ENCODE results near the gene KLHL24. TPM values are rescaled to one million over a fixed set of nuclear protein-coding genes. Genes with fewer than 3 reads are reported as not detected.
"Not testable (repeated sequence)": the region's sequence is repeated elsewhere in the genome, so short reads cannot be mapped to it uniquely, and the experiment has no call there.

Gene KLHL24
- total RNA-seq, 4 donors from 2014 or later = 10.2 to 92.1 (median 19.9) TPM

GRCh38 chr3:183688874-183689273, 53.5 kb downstream of the KLHL24 start:
- intact Hi-C loops (cut with DNase I) = no loop called here
- H3K27me3 ChIP-seq = no peaks in the 10 kb centered on the region

GRCh38 chr3:183689621-183690020, 54.2 kb downstream of the KLHL24 start:
- H3K4me1 ChIP-seq; H3K4me3 ChIP-seq; H3K27ac ChIP-seq; DNase-seq; H3K27me3 ChIP-seq; H3K36me3 ChIP-seq; intact Hi-C loops (cut with DNase I); H3K9me3 ChIP-seq: not testable (repeated sequence)
- 86 to 91% methylated on average over 5 of the region's 5 CpGs for WGBS, 2 donors

More at GRCh38 chr3:183688874-183689273, 53.5 kb downstream of the KLHL24 start:
- H3K36me3 ChIP-seq = no peaks in the 10 kb centered on the region
- no peaks in the 10 kb centered on the region for H3K4me1 ChIP-seq
- no peak overlapping the region for H3K4me3 ChIP-seq
- H3K9me3 ChIP-seq = no peaks in the 10 kb centered on the region
- no peak overlapping the region for H3K27ac ChIP-seq
- no peak for DNase-seq
- WGBS, 2 donors = 42 to 64% methylated on average over 3 of the region's 3 CpGs
- no peak for TF ChIP-seq POLR2A (IDR thresholded peaks at IDR 0.05)
- TF ChIP-seq, protein P1, sequence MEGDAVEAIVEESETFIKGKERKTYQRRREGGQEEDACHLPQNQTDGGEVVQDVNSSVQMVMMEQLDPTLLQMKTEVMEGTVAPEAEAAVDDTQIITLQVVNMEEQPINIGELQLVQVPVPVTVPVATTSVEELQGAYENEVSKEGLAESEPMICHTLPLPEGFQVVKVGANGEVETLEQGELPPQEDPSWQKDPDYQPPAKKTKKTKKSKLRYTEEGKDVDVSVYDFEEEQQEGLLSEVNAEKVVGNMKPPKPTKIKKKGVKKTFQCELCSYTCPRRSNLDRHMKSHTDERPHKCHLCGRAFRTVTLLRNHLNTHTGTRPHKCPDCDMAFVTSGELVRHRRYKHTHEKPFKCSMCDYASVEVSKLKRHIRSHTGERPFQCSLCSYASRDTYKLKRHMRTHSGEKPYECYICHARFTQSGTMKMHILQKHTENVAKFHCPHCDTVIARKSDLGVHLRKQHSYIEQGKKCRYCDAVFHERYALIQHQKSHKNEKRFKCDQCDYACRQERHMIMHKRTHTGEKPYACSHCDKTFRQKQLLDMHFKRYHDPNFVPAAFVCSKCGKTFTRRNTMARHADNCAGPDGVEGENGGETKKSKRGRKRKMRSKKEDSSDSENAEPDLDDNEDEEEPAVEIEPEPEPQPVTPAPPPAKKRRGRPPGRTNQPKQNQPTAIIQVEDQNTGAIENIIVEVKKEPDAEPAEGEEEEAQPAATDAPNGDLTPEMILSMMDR (IDR thresholded peaks at IDR 0.05) = no peak

DNA sequence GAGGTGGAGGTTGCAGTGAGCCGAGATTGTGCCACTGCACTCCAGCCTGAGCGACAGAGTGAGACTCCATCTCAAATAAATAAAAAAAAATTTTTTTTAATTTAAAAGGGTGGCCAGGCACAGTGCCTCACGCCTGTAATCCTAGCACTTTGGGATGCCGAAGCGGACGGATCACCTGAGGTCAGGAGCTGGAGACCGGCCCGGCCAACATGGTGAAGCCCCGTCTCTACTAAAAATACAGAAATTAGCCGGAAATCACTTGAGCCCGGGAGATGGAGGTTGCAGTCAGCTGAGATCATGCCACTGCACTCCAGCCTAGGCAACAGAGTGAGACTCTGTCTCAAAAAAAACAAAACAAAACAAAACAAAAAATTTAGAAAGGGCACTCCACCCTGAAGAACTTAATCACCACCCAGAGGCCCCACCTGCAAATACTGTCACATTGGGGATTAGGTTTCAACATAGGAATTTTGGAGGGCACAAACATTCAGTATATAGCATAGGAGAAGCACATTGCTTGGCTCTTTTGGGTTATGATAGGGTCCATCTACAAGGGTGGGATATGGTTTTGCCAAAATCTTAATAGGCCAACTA, 55.1 kb downstream of the KLHL24 start:
- WGBS, 2 donors = 93% methylated on average over 9 to 11 of the region's 11 CpGs
- H3K27ac ChIP-seq = no peak overlapping the region
- no peaks in the 10 kb centered on the region for H3K36me3 ChIP-seq
- H3K9me3 ChIP-seq = no peaks in the 10 kb centered on the region
- no peak for DNase-seq
- TF ChIP-seq, protein P1 (IDR thresholded peaks at IDR 0.05) = no peak
- no peak for TF ChIP-seq POLR2A (IDR thresholded peaks at IDR 0.05)
- no peak overlapping the region for H3K4me3 ChIP-seq
- no peaks in the 10 kb centered on the region for H3K4me1 ChIP-seq
- H3K27me3 ChIP-seq = no peaks in the 10 kb centered on the region
- intact Hi-C loops (cut with DNase I) = no loop called here

DNA sequence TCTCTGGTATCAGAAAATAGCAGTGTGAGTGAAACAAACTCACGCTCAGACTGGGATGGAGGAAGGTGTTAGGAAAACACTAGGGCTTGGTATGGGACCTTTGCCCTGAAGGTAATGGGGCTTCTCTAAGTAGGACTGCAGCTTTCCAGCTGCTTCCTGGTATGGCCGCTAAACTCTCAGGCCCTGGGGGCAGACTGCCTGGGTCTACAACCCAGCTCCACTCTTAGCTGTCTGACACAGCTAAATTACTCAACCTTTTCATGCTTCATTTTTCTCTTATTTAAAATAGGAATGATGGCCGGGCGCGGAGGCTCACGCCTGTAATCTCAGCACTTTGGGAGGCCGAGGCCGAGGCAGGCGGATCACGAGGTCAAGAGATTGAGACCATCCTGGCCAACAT, 57.0 kb downstream of the KLHL24 start:
- no peaks in the 10 kb centered on the region for H3K9me3 ChIP-seq
- 90% methylated on average over 10 of the region's 10 CpGs for WGBS, 2 donors
- H3K4me3 ChIP-seq = no peak overlapping the region
- TF ChIP-seq, protein P1 (IDR thresholded peaks at IDR 0.05) = no peak
- no peak for TF ChIP-seq POLR2A (IDR thresholded peaks at IDR 0.05)
- no peaks in the 10 kb centered on the region for H3K27me3 ChIP-seq
- no peak for DNase-seq
- intact Hi-C loops (cut with DNase I) = no loop called here
- no peaks in the 10 kb centered on the region for H3K36me3 ChIP-seq
- no peaks in the 10 kb centered on the region for H3K4me1 ChIP-seq
- no peak overlapping the region for H3K27ac ChIP-seq

- TF ChIP-seq, protein P1 (IDR thresholded peaks at IDR 0.05) = no peak
- TF ChIP-seq POLR2A (IDR thresholded peaks at IDR 0.05) = no peak
- Histone ChIP-seq H3K27me3 (no peaks in the 10 kb centered on the region), H3K4me3 (no peak overlapping the region), H3K36me3 (no peaks in the 10 kb centered on the region), H3K4me1 (peaks cover 0 to 25% (median 6%) of the 10 kb centered on the region in 3 donors), H3K27ac (no peak overlapping the region), H3K9me3 (no peaks in the 10 kb centered on the region)
- no peak for DNase-seq
- intact Hi-C loops (cut with DNase I) = no loop called here
- WGBS, 2 donors = 89 to 94% methylated on average over 7 of the region's 7 CpGs
These were observed 60.3 kb downstream of the KLHL24 start for GRCh38 chr3:183695569-183696364.

All from esophagus squamous epithelium (tissue), 5 donors.